ENCODE results near the gene RASD2. TPM values are rescaled to one million over a fixed set of nuclear protein-coding genes. Genes with fewer than 3 reads are reported as not detected.

RASD2 gene
- total RNA-seq, 1 experiment from 2014 or later, result 3.1 TPM

- DNase-seq (ENCODE audit: low spot score) (no peak), ATAC-seq (no peak)
- TF ChIP-seq ZNF512 (CRISPR knock-in tag; IDR thresholded peaks at IDR 0.05; ENCODE audit: borderline replicate concordance) (no peak), ATF1 (CRISPR knock-in tag; IDR thresholded peaks at IDR 0.05) (no peak), FOXP4 (CRISPR knock-in tag; IDR thresholded peaks at IDR 0.05) (no peak), EMX1 (CRISPR knock-in tag; IDR thresholded peaks at IDR 0.05) (no peak), ZNF281 (CRISPR knock-in tag; IDR thresholded peaks at IDR 0.05) (no peak), TEAD4 (CRISPR knock-in tag; IDR thresholded peaks at IDR 0.05) (no peak), SP1 (CRISPR knock-in tag; conservative IDR thresholded peaks at IDR 0.05) (no peak), RORB (CRISPR knock-in tag; IDR thresholded peaks at IDR 0.05) (no peak), HMGXB4 (CRISPR knock-in tag; IDR thresholded peaks at IDR 0.05) (no peak), ZMAT4 (CRISPR knock-in tag; IDR thresholded peaks at IDR 0.05) (no peak), NR1H2 (CRISPR knock-in tag; IDR thresholded peaks at IDR 0.05) (no peak), NFATC4 (CRISPR knock-in tag; IDR thresholded peaks at IDR 0.05) (no peak), ATF3 (CRISPR knock-in tag; conservative IDR thresholded peaks at IDR 0.05) (no peak), ZBTB21 (CRISPR knock-in tag; IDR thresholded peaks at IDR 0.05; ENCODE audit: borderline replicate concordance) (no peak), GTF2I (CRISPR knock-in tag; conservative IDR thresholded peaks at IDR 0.05) (no peak), MXD4 (CRISPR knock-in tag; IDR thresholded peaks at IDR 0.05; ENCODE audit: borderline replicate concordance) (no peak), ELF4 (CRISPR knock-in tag; IDR thresholded peaks at IDR 0.05; ENCODE audit: low read depth) (no peak), CTCF (IDR thresholded peaks at IDR 0.05) (no peak)
- POLR2A ChIA-PET, result no interaction called here
- H3K36me3 Mint-ChIP-seq, result no peaks in the 10 kb centered on the region
- H3K4me1 Mint-ChIP-seq, result peaks cover 10% of the 10 kb centered on the region
- no peak overlapping the region for H3K27ac Mint-ChIP-seq
- CTCF ChIA-PET, result interaction anchor here (1.2 kb wide), 1 partner anchor 106 kb away, joined by 3 read pairs; no protein-coding TSS in a partner anchor
- peaks cover 6% of the 10 kb centered on the region for H3K9me3 Mint-ChIP-seq
- H3K27me3 Mint-ChIP-seq (ENCODE audit: low read depth), result peaks cover 2% of the 10 kb centered on the region; the same call in 1 of the 2 replicates
- H3K4me3 Mint-ChIP-seq, result no peak overlapping the region
These were observed 7.1 kb upstream of the RASD2 start for GRCh38 chr22:35533365-35534029.
